ENCODE measurements around the gene SLC34A3.

GRCh38 chr9:137275203-137275587 is 44.5 kb downstream of the SLC34A3 start:
- no peak for TF ChIP-seq POLR2A (IDR thresholded peaks at IDR 0.05)
- no peak for TF ChIP-seq CTCF (IDR thresholded peaks at IDR 0.05)
